Measurements from ENCODE around the gene BOD1L1. TPM values are rescaled to one million over a fixed set of nuclear protein-coding genes. Genes with fewer than 3 reads are reported as not detected.

Gene BOD1L1
- total and polyA plus RNA-seq, 2 of the 8 experiments (the other 6 are each of a cell fraction or from before 2014, with no cell fraction given) = 6.8 to 39.3 TPM

DNA sequence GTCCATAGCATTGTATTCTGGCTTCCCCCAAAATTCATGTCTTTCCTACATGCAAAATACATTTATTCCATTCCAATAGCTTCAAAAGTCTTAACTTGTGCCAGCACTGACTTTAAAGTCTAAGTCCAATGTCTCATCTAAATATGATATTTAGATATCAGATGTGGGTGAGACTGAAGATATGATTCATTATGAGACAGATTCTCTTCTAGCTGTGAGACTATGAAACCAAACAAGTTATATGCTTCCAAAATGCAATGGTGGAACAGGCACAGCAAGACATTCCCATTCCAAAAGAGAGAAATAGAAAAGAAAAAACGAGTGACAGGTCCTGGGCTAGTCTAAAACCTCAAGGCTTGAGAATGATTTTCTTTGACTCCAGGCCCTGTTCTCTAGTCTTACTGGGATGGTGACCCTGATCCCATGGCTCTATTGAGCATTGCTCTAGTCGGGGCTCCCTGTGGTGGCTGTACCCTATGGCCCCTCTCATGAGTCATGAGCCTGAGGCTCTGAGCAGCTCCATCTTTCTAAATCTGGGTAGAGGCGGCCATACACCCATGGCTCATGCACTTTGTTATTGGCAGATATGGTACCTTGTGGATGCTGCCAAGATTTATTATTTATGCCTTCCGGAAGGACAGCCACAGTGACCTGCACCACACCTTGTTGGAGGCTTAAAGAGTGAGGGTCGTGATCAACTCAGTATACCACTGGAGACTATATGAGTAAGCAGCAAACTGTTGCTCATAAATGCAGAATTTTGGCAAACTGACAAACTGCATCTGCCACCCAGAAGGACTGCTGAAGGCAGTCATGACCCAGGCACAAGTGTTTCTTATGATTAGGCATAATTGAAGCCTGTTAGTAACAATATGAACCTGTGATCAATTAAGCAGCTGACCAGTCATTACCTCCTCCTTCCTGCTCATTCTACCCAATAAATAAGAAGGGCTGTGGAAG is 38.5 kb upstream of the BOD1L1 start:
- Histone ChIP-seq H3K9me3 (ENCODE audit: insufficient read depth in 2 of 2, low read depth in 1 of 2, low read length in 1 of 2) (no peaks in the 10 kb centered on the region; a peak in 1 of 4 replicates), H3K79me2 (ENCODE audit: control insufficient read depth in 1 of 2, insufficient read depth in 2 of 2, low read length in 2 of 2) (no peaks in the 10 kb centered on the region), H3K79me1 (ENCODE audit: low read depth, low read length) (no peaks in the 10 kb centered on the region), H4K8ac (ENCODE audit: extremely low read depth, insufficient read depth, low read length) (no peak overlapping the region), H4K91ac (replicated peaks; ENCODE audit: insufficient read length, low read length) (no peak overlapping the region), H4K20me1 (replicated peaks in 1 of 2; ENCODE audit: control insufficient read depth in 1 of 2, insufficient read depth in 2 of 2, low read length in 2 of 2) (no peaks in the 10 kb centered on the region), H3K4ac (replicated peaks; ENCODE audit: insufficient read length, low read depth, low read length) (no peak overlapping the region), H4K5ac (ENCODE audit: insufficient read length, low read depth, low read length) (no peak overlapping the region), H3K4me3 (ENCODE audit: extremely low read depth in 1 of 4, insufficient read depth in 2 of 4, low read depth in 3 of 4, low read length in 4 of 4) (no peak overlapping the region), H3K9ac (replicated peaks in 1 of 4; ENCODE audit: extremely low read depth in 1 of 4, low read depth in 3 of 4, low read length in 3 of 4) (no peak overlapping the region), H3K18ac (ENCODE audit: extremely low read depth, low read length) (no peak overlapping the region), H3K36me3 (ENCODE audit: control insufficient read depth in 2 of 4, insufficient read depth in 4 of 4, low read length in 3 of 4) (no peaks in the 10 kb centered on the region), H2BK20ac (ENCODE audit: low read length) (0 out of 2 replicates have a peak overlapping the region, but pooled peaks have one; percentile 10), H3K56ac (replicated peaks; ENCODE audit: insufficient read length, low read depth, low read length) (no peak overlapping the region), H3K27me3 (replicated peaks in 1 of 4; ENCODE audit: control insufficient read depth in 3 of 4, extremely low read depth in 1 of 4, insufficient read depth in 3 of 4, low read length in 3 of 4) (no peaks in the 10 kb centered on the region), H2AK5ac (ENCODE audit: low read depth, low read length) (no peak overlapping the region), H3K4me1 (replicated peaks in 1 of 4; ENCODE audit: control insufficient read depth in 3 of 4, insufficient read depth in 4 of 4, low read length in 3 of 4) (no peaks in the 10 kb centered on the region; a peak in 1 of 7 replicates), H3K27ac (ENCODE audit: low read depth, low read length) (no peak overlapping the region), H2AFZ (ENCODE audit: low read length) (no peak overlapping the region), H2BK5ac (ENCODE audit: low read depth, low read length) (no peak overlapping the region), H3K14ac (ENCODE audit: insufficient read length) (no peak overlapping the region), H2BK120ac (replicated peaks; ENCODE audit: low read depth, low read length) (no peak overlapping the region), H2BK15ac (ENCODE audit: low read length) (no peak overlapping the region), H2BK12ac (ENCODE audit: low read depth, low read length) (no peak overlapping the region), H3K4me2 (ENCODE audit: insufficient read depth in 1 of 2, low read depth in 2 of 2, low read length in 2 of 2) (no peak overlapping the region), H3K23ac (ENCODE audit: insufficient read length) (no peak overlapping the region), H3K23me2 (ENCODE audit: low read depth, low read length) (no peaks in the 10 kb centered on the region)
- 68% methylated on average over 5 of the region's 5 CpGs; no CpG with 5 or more reads in 1 of the 2 experiments for WGBS, 2 experiments (ENCODE audit: extremely low coverage in 1 of 2, insufficient coverage in 1 of 2, insufficient read length in 1 of 2, insufficient replicate concordance in 2 of 2, low coverage in 1 of 2, low lambda C conversion rate in 2 of 2, missing lambda C conversion rate in 1 of 2)
- ChIA-PET POLR2A (ENCODE audit: partially characterized antibody) (no interaction called here), CTCF (ENCODE audit: partially characterized antibody) (interaction anchor here (1.2 kb wide), 1 partner anchor 12 kb away, joined by 3 read pairs; no protein-coding TSS in a partner anchor)
- FAIRE-seq = no peak
- DNase-seq (ENCODE audit: low read depth in 1 of 2, low spot score in 2 of 2) = no peak
- no peak for TF ChIP-seq EP300 (IDR thresholded peaks at IDR 0.05; ENCODE audit: borderline replicate concordance in 1 of 2, low read depth in 2 of 2, low read length in 2 of 2)

Data from H1 (cell line).